ENCODE results near the gene ARAF.

The ARAF gene

GRCh38 chrX:47562615-47563243 is 1.7 kb downstream of the ARAF start:
- peaks cover 13% of the 10 kb centered on the region for H3K9me3 Mint-ChIP-seq
- H3K27me3 Mint-ChIP-seq (ENCODE audit: low read depth): no peaks in the 10 kb centered on the region
- peak overlapping the region in 2 of 3 experiments; percentile 78 to 79 for H3K27ac Mint-ChIP-seq
- peaks cover 23% of the 10 kb centered on the region for H3K4me1 Mint-ChIP-seq
- H3K4me3 Mint-ChIP-seq: peak overlapping the region; percentile 81 to 89 (median 87)
- peaks cover 27% of the 10 kb centered on the region for H3K36me3 Mint-ChIP-seq (ENCODE audit: low read depth)
- TF ChIP-seq CTCF (IDR thresholded peaks at IDR 0.05; ENCODE audit: unreplicated experiment in 3 of 3): peak in 2 of 3 experiments; percentile 22 to 31

GRCh38 chrX:47563801-47564315 is 2.9 kb downstream of the ARAF start:
- Mint-ChIP-seq H3K4me1 (peaks cover 23% of the 10 kb centered on the region), H3K27me3 (ENCODE audit: low read depth) (no peaks in the 10 kb centered on the region), H3K36me3 (ENCODE audit: low read depth) (peaks cover 34% of the 10 kb centered on the region), H3K4me3 (peak overlapping the region; percentile 51 to 89 (median 87)), H3K9me3 (peaks cover 10% of the 10 kb centered on the region), H3K27ac (peak overlapping the region in 1 of 3 experiments; percentile 12)
- no peak for TF ChIP-seq CTCF (IDR thresholded peaks at IDR 0.05; ENCODE audit: unreplicated experiment in 3 of 3)

GRCh38 chrX:47564438-47565085 is 3.6 kb downstream of the ARAF start:
- TF ChIP-seq CTCF (IDR thresholded peaks at IDR 0.05; ENCODE audit: unreplicated experiment in 3 of 3): no peak

GRCh38 chrX:47566841-47567240 is 5.8 kb downstream of the ARAF start:
- Mint-ChIP-seq H3K27ac (no peak overlapping the region), H3K4me3 (no peak overlapping the region), H3K36me3 (ENCODE audit: low read depth) (peaks cover 60% of the 10 kb centered on the region), H3K4me1 (peaks cover 10% of the 10 kb centered on the region), H3K9me3 (peaks cover 13% of the 10 kb centered on the region), H3K27me3 (ENCODE audit: low read depth) (no peaks in the 10 kb centered on the region)
- no peak for TF ChIP-seq CTCF (IDR thresholded peaks at IDR 0.05; ENCODE audit: unreplicated experiment in 3 of 3)

More at GRCh38 chrX:47564438-47565085, 3.6 kb downstream of the ARAF start:
- Mint-ChIP-seq H3K36me3 (ENCODE audit: low read depth) (peaks cover 41% of the 10 kb centered on the region), H3K27me3 (ENCODE audit: low read depth) (no peaks in the 10 kb centered on the region), H3K9me3 (peaks cover 10% of the 10 kb centered on the region), H3K4me1 (peaks cover 23% of the 10 kb centered on the region), H3K4me3 (peak overlapping the region; percentile 32 to 68 (median 34)), H3K27ac (peak overlapping the region in 1 of 3 experiments; percentile 12)

- TF ChIP-seq CTCF (IDR thresholded peaks at IDR 0.05; ENCODE audit: unreplicated experiment in 3 of 3): peak in 1 of 3 experiments; percentile 16
- peaks cover 12% of the 10 kb centered on the region for H3K4me1 Mint-ChIP-seq
- H3K36me3 Mint-ChIP-seq (ENCODE audit: low read depth): peaks cover 66% of the 10 kb centered on the region
- no peak overlapping the region for H3K4me3 Mint-ChIP-seq
- H3K9me3 Mint-ChIP-seq: peaks cover 25% of the 10 kb centered on the region
- no peak overlapping the region for H3K27ac Mint-ChIP-seq
- H3K27me3 Mint-ChIP-seq (ENCODE audit: low read depth): no peaks in the 10 kb centered on the region
These were observed 7.8 kb downstream of the ARAF start for GRCh38 chrX:47568656-47569295.

All from nephron (organoid).